Pericardium fibroblast (primary cell): ENCODE data around the gene ALDH1L1. TPM values are rescaled to one million over a fixed set of nuclear protein-coding genes. Genes with fewer than 3 reads are reported as not detected.

ENCODE experiments used
- total RNA-seq: library from RNA; depleted of rRNA; stranded (reverse); fragments of >200 nt; gene quantifications from 2 replicates; pipeline ENCODE4 v1.2.3, GENCODE V29; 2015

Gene ALDH1L1
- total RNA-seq: 4.9 and 12.6 TPM in 2 replicates

GRCh38 chr3:126180477-126181397, at the start of gene ALDH1L1:
Gene ALDH1L1, minus strand, starts transcription at chr3:126180586. Its CDS starts 19,607 bp downstream, at chr3:126160979.

GRCh38 chr3:126083913-126084767, 96.2 kb downstream of the ALDH1L1 start, which contains the start of gene SLC41A3:
Gene SLC41A3, minus strand, starts transcription at chr3:126084124. Its CDS starts 15,905 bp downstream, at chr3:126068219.

Other genes with a start within 250 kb of the ALDH1L1 start
- gene ROPN1B, start 211.4 kb downstream of the ALDH1L1 start, total RNA-seq: not detected in 2 replicates
- 31.4 and 46.1 TPM in 2 replicates for gene SLC41A3, start 96.5 kb downstream of the ALDH1L1 start, total RNA-seq
- gene KLF15, start 176.8 kb upstream of the ALDH1L1 start, total RNA-seq: 28.6 and 40.0 TPM in 2 replicates
- gene CFAP100, start 214.3 kb upstream of the ALDH1L1 start, total RNA-seq: not detected in 2 replicates